ENCODE data around the gene ZNF23. TPM values are rescaled to one million over a fixed set of nuclear protein-coding genes. Genes with fewer than 3 reads are reported as not detected.

ZNF23 gene
- total RNA-seq, 4 donors from 2014 or later: 5.5 to 14.4 (median 11.0) TPM

DNA sequence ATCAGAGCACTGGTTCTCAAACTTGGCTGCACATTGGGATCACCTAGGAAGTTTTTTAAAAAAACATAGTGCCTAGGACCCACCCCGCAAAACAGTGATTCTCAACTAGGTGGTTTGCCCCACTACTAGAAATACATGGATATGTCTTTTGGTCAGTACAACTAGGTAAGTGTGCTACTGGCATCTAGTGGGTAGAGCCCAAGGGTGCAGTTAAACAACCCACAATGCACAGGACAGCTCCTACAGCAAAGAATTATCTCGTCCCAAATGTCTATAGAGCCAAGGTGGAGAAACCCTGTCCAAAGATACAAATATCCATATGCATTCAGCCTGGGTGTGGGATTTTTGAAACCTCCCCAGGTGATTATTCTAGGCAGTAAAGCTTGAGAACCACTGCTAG, 38.9 kb upstream of the ZNF23 start:
- H3K27me3 ChIP-seq: no peaks in the 10 kb centered on the region
- H3K4me1 ChIP-seq: no peaks in the 10 kb centered on the region
- no peak for DNase-seq (ENCODE audit: low spot score in 2 of 2)
- no peaks in the 10 kb centered on the region for H3K9me3 ChIP-seq
- no peak overlapping the region for H3K27ac ChIP-seq
- TF ChIP-seq POLR2A (IDR thresholded peaks at IDR 0.05): no peak
- TF ChIP-seq, protein P1, sequence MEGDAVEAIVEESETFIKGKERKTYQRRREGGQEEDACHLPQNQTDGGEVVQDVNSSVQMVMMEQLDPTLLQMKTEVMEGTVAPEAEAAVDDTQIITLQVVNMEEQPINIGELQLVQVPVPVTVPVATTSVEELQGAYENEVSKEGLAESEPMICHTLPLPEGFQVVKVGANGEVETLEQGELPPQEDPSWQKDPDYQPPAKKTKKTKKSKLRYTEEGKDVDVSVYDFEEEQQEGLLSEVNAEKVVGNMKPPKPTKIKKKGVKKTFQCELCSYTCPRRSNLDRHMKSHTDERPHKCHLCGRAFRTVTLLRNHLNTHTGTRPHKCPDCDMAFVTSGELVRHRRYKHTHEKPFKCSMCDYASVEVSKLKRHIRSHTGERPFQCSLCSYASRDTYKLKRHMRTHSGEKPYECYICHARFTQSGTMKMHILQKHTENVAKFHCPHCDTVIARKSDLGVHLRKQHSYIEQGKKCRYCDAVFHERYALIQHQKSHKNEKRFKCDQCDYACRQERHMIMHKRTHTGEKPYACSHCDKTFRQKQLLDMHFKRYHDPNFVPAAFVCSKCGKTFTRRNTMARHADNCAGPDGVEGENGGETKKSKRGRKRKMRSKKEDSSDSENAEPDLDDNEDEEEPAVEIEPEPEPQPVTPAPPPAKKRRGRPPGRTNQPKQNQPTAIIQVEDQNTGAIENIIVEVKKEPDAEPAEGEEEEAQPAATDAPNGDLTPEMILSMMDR (IDR thresholded peaks at IDR 0.05): no peak
- no peak for TF ChIP-seq EP300 (IDR thresholded peaks at IDR 0.05)
- 71 to 75% methylated on average over 2 of the region's 2 CpGs for WGBS, 2 donors
- H3K36me3 ChIP-seq: no peaks in the 10 kb centered on the region
- H3K4me3 ChIP-seq: no peak overlapping the region

- WGBS, 2 donors: 0 to 1% methylated on average over 3 of the region's 3 CpGs
- TF ChIP-seq, protein P1 (IDR thresholded peaks at IDR 0.05): peak; percentile 51 to 65 (median 61)
- TF ChIP-seq POLR2A (IDR thresholded peaks at IDR 0.05): no peak
- Histone ChIP-seq H3K36me3 (no peaks in the 10 kb centered on the region), H3K27me3 (no peaks in the 10 kb centered on the region), H3K4me3 (no peak overlapping the region), H3K9me3 (no peaks in the 10 kb centered on the region), H3K4me1 (no peaks in the 10 kb centered on the region), H3K27ac (no peak overlapping the region)
- DNase-seq (ENCODE audit: low spot score in 2 of 2): peak in 1 of 2 donors; percentile 53
Observed at GRCh38 chr16:71499775-71500364, 37.8 kb upstream of the ZNF23 start.

DNA sequence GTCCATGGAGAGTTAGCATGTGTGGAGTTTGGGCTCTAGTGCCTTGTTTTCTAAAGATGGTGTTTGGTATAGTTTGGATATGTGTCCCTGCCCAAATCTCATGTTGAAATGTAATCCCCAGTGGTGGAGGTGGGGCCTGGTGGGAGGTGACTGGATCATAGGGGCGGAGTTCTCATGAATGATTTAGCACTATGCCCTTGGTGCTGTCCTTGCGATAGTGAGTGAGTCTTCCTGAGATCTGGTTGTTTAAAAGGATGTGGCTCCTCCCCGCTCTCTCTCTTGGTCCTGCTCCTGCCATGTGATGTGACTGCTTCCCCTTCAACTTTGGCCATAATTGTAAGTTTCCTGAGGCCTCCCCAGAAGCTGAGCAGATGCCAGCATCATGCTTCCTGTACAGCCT, 36.0 kb upstream of the ZNF23 start:
- TF ChIP-seq EP300 (IDR thresholded peaks at IDR 0.05) (no peak), POLR2A (IDR thresholded peaks at IDR 0.05) (no peak)
- TF ChIP-seq, protein P1 (IDR thresholded peaks at IDR 0.05): no peak
- H3K4me3 ChIP-seq: no peak overlapping the region
- no peak for DNase-seq (ENCODE audit: low spot score in 2 of 2)
- H3K36me3 ChIP-seq: no peaks in the 10 kb centered on the region
- no peaks in the 10 kb centered on the region for H3K9me3 ChIP-seq
- no peak overlapping the region for H3K27ac ChIP-seq
- H3K27me3 ChIP-seq: no peaks in the 10 kb centered on the region
- WGBS, 2 donors: 87 to 94% methylated on average over 3 of the region's 3 CpGs
- H3K4me1 ChIP-seq: no peaks in the 10 kb centered on the region

DNA sequence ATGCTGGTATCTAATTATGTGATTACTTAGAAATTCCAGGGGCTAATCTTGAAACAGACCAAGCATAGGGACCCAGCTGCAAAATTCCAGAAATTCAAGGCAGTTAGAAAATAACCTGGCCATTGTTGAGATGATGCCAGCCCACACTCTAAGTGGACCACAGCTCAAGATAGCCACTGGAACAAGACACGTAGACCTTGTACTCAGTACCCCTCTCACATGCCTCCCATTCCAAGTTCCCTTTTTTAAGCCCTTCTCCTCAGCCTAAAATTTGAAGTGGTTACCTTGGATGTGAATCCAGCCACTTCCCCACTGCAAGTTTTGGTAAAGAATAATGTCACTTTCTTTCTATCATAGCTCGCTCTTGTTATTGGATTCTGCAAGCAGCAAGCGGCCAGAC, 31.2 kb upstream of the ZNF23 start:
- no peak for TF ChIP-seq POLR2A (IDR thresholded peaks at IDR 0.05)
- TF ChIP-seq, protein P1 (IDR thresholded peaks at IDR 0.05): no peak
- TF ChIP-seq EP300 (IDR thresholded peaks at IDR 0.05): no peak
- 61 to 73% methylated on average over 3 of the region's 3 CpGs for WGBS, 2 donors

GRCh38 chr16:71492786-71493185, 30.7 kb upstream of the ZNF23 start:
- Histone ChIP-seq H3K27ac (no peak overlapping the region), H3K9me3 (no peaks in the 10 kb centered on the region), H3K4me1 (no peaks in the 10 kb centered on the region), H3K36me3 (no peaks in the 10 kb centered on the region), H3K4me3 (no peak overlapping the region), H3K27me3 (no peaks in the 10 kb centered on the region)
- WGBS, 2 donors: 67 to 70% methylated on average over 2 of the region's 2 CpGs
- no peak for TF ChIP-seq POLR2A (IDR thresholded peaks at IDR 0.05)
- TF ChIP-seq EP300 (IDR thresholded peaks at IDR 0.05): no peak
- TF ChIP-seq, protein P1 (IDR thresholded peaks at IDR 0.05): no peak
- no peak for DNase-seq (ENCODE audit: low spot score in 2 of 2)

More for the DNA sequence above, 31.2 kb upstream of the ZNF23 start:
- Histone ChIP-seq H3K27ac (no peak overlapping the region), H3K4me1 (no peaks in the 10 kb centered on the region), H3K36me3 (no peaks in the 10 kb centered on the region), H3K4me3 (no peak overlapping the region), H3K9me3 (no peaks in the 10 kb centered on the region), H3K27me3 (no peaks in the 10 kb centered on the region)
- DNase-seq (ENCODE audit: low spot score in 2 of 2): no peak
